NCI-H226 (cell line): ENCODE results near the gene ZNF407.

Source experiments
- DNase-seq: peaks from one replicate; pipeline ENCODE4 v3.0.0-alpha.2; 2015

Gene ZNF407

GRCh38 chr18:74582642-74583041 lies 15.0 kb upstream of the ZNF407 start:
- no peak for DNase-seq

- no peak for DNase-seq
These were observed 10.2 kb upstream of the ZNF407 start for GRCh38 chr18:74587441-74587840.

GRCh38 chr18:74589021-74589420 lies 8.6 kb upstream of the ZNF407 start:
- no peak for DNase-seq

- DNase-seq: no peak
These were observed 7.9 kb upstream of the ZNF407 start for GRCh38 chr18:74589811-74590210.

GRCh38 chr18:74590671-74591070 lies 7.0 kb upstream of the ZNF407 start:
- no peak for DNase-seq

- DNase-seq: no peak
These were observed 2.2 kb upstream of the ZNF407 start for GRCh38 chr18:74595431-74595830.

- DNase-seq: peak; percentile 19
These were observed 522 bp upstream of the ZNF407 start for GRCh38 chr18:74597034-74597661.

GRCh38 chr18:74598350-74599001 lies 806 bp downstream of the ZNF407 start:
- DNase-seq: no peak

- no peak for DNase-seq
These were observed 6.7 kb downstream of the ZNF407 start for GRCh38 chr18:74604361-74604760.

- DNase-seq: no peak
These were observed 7.1 kb downstream of the ZNF407 start for GRCh38 chr18:74604774-74605173.

GRCh38 chr18:74608681-74609080 lies 11.0 kb downstream of the ZNF407 start:
- DNase-seq: no peak

- peak; percentile 24 for DNase-seq
These were observed 11.9 kb downstream of the ZNF407 start for GRCh38 chr18:74609535-74609934.

GRCh38 chr18:74610051-74610615 lies 12.5 kb downstream of the ZNF407 start:
- no peak for DNase-seq

- DNase-seq: no peak
These were observed 13.2 kb downstream of the ZNF407 start for GRCh38 chr18:74610860-74611259.

- no peak for DNase-seq
These were observed 14.1 kb downstream of the ZNF407 start for GRCh38 chr18:74611765-74612164.

GRCh38 chr18:74613381-74613780 lies 15.7 kb downstream of the ZNF407 start:
- DNase-seq: no peak

GRCh38 chr18:74616494-74616893 lies 18.8 kb downstream of the ZNF407 start:
- no peak for DNase-seq

- no peak for DNase-seq
These were observed 19.8 kb downstream of the ZNF407 start for GRCh38 chr18:74617486-74617885.

GRCh38 chr18:74622072-74622471 lies 24.4 kb downstream of the ZNF407 start:
- DNase-seq: no peak

GRCh38 chr18:74623047-74623816 lies 25.6 kb downstream of the ZNF407 start:
- DNase-seq: no peak

- no peak for DNase-seq
These were observed 26.8 kb downstream of the ZNF407 start for GRCh38 chr18:74624466-74624865.

GRCh38 chr18:74625157-74625556 lies 27.5 kb downstream of the ZNF407 start:
- DNase-seq: no peak

- DNase-seq: no peak
These were observed 28.6 kb downstream of the ZNF407 start for GRCh38 chr18:74626049-74626874.
